DMS79 treated with DMSO at 0.1 percent for 48 hours (cell line): ENCODE measurements around the gene SLC1A6.
"Not testable (repeated sequence)": the region's sequence is repeated elsewhere in the genome, so short reads cannot be mapped to it uniquely, and the experiment has no call there.

Experiments
- DNase-seq: peaks from one replicate; lab custom pipeline; 2025; lab: John Stamatoyannopoulos, UW

SLC1A6 gene

GRCh38 chr19:14979476-14980255, at the start of gene SLC1A6:
Gene SLC1A6 (minus strand): TSS chr19:14979864. CDS start chr19:14972910, 6,954 bp downstream.
- no peak for DNase-seq

DNA sequence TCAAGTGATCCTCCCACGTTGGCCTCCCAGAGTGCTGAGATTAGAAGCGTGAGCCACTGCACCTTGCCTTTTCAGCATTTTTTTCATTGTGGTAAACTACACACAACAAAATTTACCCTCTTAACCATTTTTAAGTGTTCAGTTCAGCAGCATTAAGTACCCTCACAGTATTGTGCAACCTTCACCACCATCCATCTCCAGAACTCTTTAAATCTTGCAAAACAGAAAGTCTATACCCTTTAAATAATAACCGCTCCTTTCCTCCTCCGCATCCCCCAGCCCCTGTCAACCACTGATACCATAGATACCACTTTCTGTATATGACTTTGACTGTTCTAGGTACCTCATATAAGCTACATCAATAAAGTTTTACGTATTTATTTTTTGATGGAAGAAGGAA, 48.8 kb upstream of the SLC1A6 start:
- DNase-seq = no peak

DNA sequence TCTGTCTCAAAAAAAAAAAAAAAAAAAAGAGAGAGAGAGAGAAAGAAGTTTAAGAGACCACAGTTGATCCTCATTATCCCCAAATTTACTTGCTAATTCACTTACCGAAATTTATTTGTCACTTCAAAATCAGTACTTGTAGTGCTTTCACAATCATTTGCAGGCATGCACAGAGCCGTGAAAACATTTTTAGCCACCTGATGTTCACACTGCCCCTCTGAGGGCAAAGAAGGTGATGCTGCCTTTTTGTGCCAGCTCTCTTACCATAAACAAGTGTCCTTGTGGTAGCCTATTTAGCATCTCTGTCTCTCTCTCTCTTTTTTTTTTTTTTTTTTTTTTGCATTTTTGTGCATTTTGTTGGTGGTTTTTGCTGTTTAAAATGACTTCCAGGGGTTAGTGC, 45.6 kb upstream of the SLC1A6 start:
- DNase-seq = peak; percentile 9

GRCh38 chr19:15022752-15023151, 43.1 kb upstream of the SLC1A6 start:
- peak; percentile 4 for DNase-seq

DNA sequence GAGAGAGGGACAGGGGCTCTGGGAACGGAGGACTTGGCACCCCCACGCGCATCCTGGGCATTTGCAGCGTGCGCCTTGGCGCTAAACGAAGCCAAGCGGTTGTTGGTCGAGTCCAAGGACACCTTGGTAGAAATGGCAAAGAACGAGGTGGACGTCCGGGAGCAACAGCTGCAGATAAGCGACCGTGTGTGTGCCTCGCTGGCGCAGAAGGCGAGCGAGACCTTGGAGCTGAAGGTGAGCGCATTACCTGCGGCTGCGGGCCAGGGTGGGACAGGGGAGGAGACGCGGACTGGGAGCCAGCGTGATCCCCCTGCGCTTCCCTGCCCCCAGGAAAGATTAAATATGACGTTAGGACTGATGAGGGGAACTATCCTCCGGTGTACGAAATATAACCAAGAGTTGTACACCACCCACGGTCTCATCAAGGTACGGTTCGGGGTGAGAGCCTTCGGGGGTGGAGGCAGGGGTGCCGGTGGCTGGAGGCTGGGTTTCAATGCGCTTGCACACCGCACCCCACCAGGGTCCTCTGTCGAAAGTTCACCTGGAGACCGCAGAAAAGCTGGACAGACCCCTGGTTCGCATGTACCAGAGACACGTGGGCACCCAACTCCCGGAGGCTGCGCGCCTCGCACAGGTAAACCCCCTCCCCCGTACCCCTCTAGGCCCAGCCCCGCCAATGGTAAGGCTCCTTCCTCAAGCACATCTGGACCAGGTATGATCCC, 41.8 kb upstream of the SLC1A6 start:
- no peak for DNase-seq

- DNase-seq = not testable (repeated sequence)
Observed at GRCh38 chr19:15018836-15019235, 39.2 kb upstream of the SLC1A6 start.

- DNase-seq = no peak
Observed at GRCh38 chr19:15015946-15016542, 36.4 kb upstream of the SLC1A6 start.

- no peak for DNase-seq
Observed at GRCh38 chr19:15014579-15014978, 34.9 kb upstream of the SLC1A6 start.

GRCh38 chr19:15010501-15011300, 31.0 kb upstream of the SLC1A6 start:
- DNase-seq = no peak

- no peak for DNase-seq
Observed at GRCh38 chr19:15008308-15008707, 28.6 kb upstream of the SLC1A6 start.

- DNase-seq = no peak
Observed at GRCh38 chr19:14997981-14998380, 18.3 kb upstream of the SLC1A6 start.

DNA sequence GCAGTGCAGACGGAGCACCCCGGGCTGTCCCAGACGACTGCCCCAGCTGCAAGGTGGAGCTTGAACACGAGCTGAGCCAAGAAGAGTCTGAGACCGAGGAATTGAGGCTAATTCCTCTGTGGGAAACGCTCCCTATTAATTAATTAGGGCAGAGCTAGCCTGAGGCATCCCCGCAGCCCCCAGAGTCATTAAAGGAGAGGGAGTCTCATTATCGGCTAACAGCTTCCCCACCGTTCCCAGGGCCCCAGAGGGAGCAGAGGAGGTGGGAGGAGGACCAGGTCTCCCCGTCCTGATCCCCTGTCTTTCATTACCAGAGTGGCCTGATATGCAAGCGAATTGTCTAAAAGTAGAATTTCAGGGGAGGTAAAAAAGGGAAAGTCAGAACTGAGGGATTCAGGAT, 13.1 kb upstream of the SLC1A6 start:
- DNase-seq = no peak

- no peak for DNase-seq
Observed at GRCh38 chr19:14985133-14985532, 5.5 kb upstream of the SLC1A6 start.

GRCh38 chr19:14978161-14978776, 1.4 kb downstream of the SLC1A6 start:
- DNase-seq = no peak

DNA sequence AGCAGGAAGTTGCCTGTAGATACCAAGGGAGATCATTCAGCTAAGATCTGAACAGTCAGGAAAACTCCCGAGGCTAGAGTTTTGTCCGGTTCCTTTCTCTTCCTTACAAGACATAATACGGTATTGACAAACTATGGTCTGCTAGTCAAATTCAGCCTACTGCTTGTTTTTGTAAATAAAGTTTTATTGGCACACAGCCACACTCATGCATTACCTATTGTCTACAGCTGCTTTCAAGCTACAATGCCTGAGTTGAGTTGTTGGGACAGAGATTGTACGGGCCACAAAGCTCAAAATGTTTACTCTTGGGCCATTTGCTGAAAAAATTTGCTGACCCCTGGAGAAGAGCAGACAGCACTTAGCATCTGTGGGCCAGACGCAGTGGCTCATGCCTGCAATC, 2.5 kb downstream of the SLC1A6 start:
- DNase-seq = no peak

DNA sequence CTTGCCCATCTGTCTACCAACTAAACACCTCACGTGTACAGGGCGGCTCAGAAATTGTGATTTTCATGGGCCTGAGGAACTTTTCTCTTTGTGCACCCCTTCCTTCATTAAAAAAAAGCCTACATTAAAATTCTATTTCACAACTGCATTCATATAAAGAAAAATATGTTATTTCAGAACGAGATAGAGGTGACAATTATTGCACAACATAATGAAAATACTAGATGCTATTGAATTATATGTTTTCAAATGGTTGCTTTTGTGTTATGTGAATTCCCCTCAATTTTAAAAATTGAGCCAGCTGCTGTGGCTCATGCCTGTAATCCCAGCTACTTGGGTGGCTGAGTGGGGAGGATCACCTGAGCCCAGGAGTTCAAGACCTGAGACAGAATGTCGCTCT, 5.2 kb downstream of the SLC1A6 start:
- DNase-seq = no peak

DNA sequence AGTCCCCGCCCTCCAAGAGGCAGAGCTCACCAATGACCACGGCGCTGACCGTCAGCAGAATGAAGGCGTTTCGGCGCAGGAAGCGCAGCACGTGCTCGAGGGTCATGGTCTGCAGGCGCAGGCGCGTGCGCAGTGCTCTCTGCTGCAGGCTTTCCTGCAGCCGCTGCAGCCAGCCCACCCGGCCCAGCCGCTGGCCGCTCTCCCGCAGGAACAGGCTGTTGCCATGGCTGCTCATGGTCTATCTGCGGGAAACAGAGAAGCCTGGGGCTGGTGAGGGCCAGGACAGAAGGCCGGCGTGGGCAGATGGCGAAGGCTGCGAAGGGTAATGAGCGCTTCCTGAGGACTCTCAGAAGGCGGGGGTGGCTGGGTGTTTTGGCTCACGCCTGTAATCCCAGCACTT, 7.0 kb downstream of the SLC1A6 start:
- DNase-seq = no peak

DNA sequence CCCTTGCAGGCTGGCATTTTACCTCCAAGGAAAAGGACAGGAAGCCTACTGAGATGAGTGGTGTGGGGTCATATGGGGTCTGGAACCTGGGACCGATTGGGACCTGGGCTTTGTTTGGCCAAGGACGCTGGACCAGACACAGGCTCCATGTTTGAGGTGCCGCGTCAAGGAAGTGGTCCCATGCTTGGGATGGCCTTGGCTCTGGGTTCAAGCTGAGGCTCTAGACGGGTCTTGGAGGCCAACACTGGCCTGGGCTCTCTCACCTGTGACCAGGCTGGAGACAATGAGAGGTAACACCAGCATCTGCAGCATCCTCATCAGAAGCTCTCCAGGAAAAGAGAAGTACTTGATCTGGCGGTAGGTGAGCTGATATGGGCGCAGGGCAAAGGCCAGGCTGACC, 8.2 kb downstream of the SLC1A6 start:
- no peak for DNase-seq

- no peak for DNase-seq
Observed at GRCh38 chr19:14968247-14968646, 11.4 kb downstream of the SLC1A6 start.

DNA sequence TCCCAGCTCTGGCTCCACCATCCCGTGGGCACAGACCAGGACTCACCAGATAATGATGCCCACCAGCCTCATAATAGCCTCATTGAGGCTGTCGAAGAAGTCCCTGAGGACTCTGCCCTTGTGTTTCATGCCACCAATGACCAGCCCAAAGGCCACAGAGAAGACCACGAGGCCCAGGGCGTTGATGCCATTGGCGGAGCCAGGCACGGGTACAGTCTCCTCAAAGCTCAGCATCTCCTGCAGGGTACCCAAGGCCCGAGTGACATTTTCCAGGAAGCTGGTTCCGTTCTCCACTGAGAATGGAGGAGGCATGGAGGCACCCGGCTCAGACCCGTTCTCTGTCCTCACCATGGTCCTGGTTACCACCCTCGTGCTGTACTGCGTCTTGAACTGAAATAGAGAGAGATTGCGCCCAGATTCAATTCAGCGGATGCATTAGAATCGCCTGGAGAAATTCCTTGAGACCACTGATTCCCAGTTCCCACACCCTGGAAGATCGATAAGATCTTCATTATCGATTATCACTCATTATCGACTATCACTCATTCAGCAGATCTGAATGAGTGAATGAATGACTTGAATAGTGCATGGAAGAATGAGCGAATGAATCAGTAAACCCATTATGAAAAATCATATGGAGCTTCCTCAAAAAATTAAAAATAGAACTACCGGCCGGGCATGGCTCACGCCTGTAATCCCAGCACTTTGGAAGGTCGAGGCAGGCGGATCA, 17.5 kb downstream of the SLC1A6 start:
- no peak for DNase-seq

GRCh38 chr19:14959263-14959662, 20.4 kb downstream of the SLC1A6 start:
- no peak for DNase-seq
